MCF 10A (cell line): ENCODE data around the gene SH3YL1. TPM values are rescaled to one million over a fixed set of nuclear protein-coding genes. Genes with fewer than 3 reads are reported as not detected.

Source experiments
- BruUV-seq: library from RNA; stranded (reverse); fragments of 400-500 nt; replicated peaks from 2 replicates; lab custom pipeline; 2021; lab: Mats Ljungman, UMichigan
- CTCF ChIA-PET: fragments of 300-600 bp; sonication (Branson Sonifier 250); formaldehyde crosslinking; extraction: SDS; loops from one replicate; lab custom pipeline; 2021; ENCODE audit warnings: antibody characterized with exemption, inconsistent platforms; lab: Yijun Ruan, JAX
- POLR2A ChIA-PET: fragments of 300-600, 350-650 bp; sonication (Branson Sonifier 250); formaldehyde crosslinking; extraction: SDS; loops from one replicate; lab custom pipeline; 2020; ENCODE audit warnings: antibody characterized with exemption, inconsistent platforms; lab: Yijun Ruan, JAX
- DNase-seq: peaks from one replicate; pipeline ENCODE4 v3.0.0-alpha.2; 2018; ENCODE audit not compliant: unreplicated experiment
- H3K27ac Mint-ChIP-seq: one replicate; pipeline ENCODE4 v1.8.0; 2022; ENCODE audit warnings: mild to moderate bottlenecking, low read depth, mixed read lengths; ENCODE audit not compliant: unreplicated experiment
- H3K27me3 Mint-ChIP-seq: one replicate; pipeline ENCODE4 v1.8.0; 2022; ENCODE audit warnings: mixed read lengths; ENCODE audit not compliant: insufficient read depth, unreplicated experiment
- H3K36me3 Mint-ChIP-seq: one replicate; pipeline ENCODE4 v1.8.0; 2022; ENCODE audit warnings: mild to moderate bottlenecking, moderate library complexity, mixed read lengths; ENCODE audit not compliant: insufficient read depth, unreplicated experiment
- H3K4me1 Mint-ChIP-seq: one replicate; pipeline ENCODE4 v1.8.0; 2022; ENCODE audit warnings: mixed read lengths; ENCODE audit not compliant: insufficient read depth, unreplicated experiment
- H3K4me3 Mint-ChIP-seq: one replicate; pipeline ENCODE4 v1.8.0; 2022; ENCODE audit warnings: mild to moderate bottlenecking, moderate library complexity, mixed read lengths; ENCODE audit not compliant: unreplicated experiment
- H3K9me3 Mint-ChIP-seq: one replicate; pipeline ENCODE4 v1.8.0; 2022; ENCODE audit warnings: mixed read lengths; ENCODE audit not compliant: unreplicated experiment
- CTCF ChIP-seq: fragments of 200-600 bp; IDR thresholded peaks from one replicate; pipeline ENCODE4 v1.8.0; 2022; ENCODE audit warnings: antibody characterized with exemption, mild to moderate bottlenecking; ENCODE audit not compliant: unreplicated experiment
- intact Hi-C: fragments of 100-400 bp; cut with micrococcal nuclease; formaldehyde crosslinking; loops from 2 replicates; pipeline ENCODE4 v1.14.1; 2022
- total RNA-seq: library from RNA; stranded (reverse); gene quantifications from 2 replicates; pipeline ENCODE4 v1.2.3, GENCODE V29; 2022

SH3YL1 gene
- total RNA-seq, 1 experiment from 2014 or later: 47.4 TPM

GRCh38 chr2:287911-288757 is 24.3 kb upstream of the SH3YL1 start, which contains the start of gene ALKAL2:
ALKAL2 (minus strand) TSS chr2:288091; CDS start chr2:287835, 256 bp downstream.
- H3K9me3 Mint-ChIP-seq: no peaks in the 10 kb centered on the region
- ChIA-PET POLR2A (no interaction called here), CTCF (interaction anchor here (0.6 kb wide), 1 partner anchor 85 kb away, joined by 3 read pairs; no protein-coding TSS in a partner anchor)
- intact Hi-C loops: no loop called here
- H3K36me3 Mint-ChIP-seq: no peaks in the 10 kb centered on the region
- no peak within 1 kb of the TSS for H3K4me3 Mint-ChIP-seq
- no peaks in the 10 kb centered on the region for H3K27me3 Mint-ChIP-seq
- DNase-seq: no peak
- no TSS peak for BruUV-seq
- TF ChIP-seq CTCF: no peak
- peaks cover 12% of the 10 kb centered on the region for H3K4me1 Mint-ChIP-seq
- H3K27ac Mint-ChIP-seq: no peak within 1 kb of the TSS

- peaks cover 12% of the 10 kb centered on the region for H3K4me1 Mint-ChIP-seq
- TF ChIP-seq CTCF: no peak
- H3K9me3 Mint-ChIP-seq: no peaks in the 10 kb centered on the region
- CTCF ChIA-PET: interaction anchor here (0.6 to 0.7 kb wide), 3 partner anchors 40 to 86 kb away, joined by 3 to 5 read pairs (median 3); no protein-coding TSS in a partner anchor
- intact Hi-C loops: no loop called here
- no peak for DNase-seq
- no peaks in the 10 kb centered on the region for H3K36me3 Mint-ChIP-seq
- H3K27me3 Mint-ChIP-seq: no peaks in the 10 kb centered on the region
- no peak overlapping the region for H3K27ac Mint-ChIP-seq
- BruUV-seq: no TSS peak
- POLR2A ChIA-PET: interaction anchor here (1.0 kb wide), 1 partner anchor 14 kb away, joined by 3 read pairs; no protein-coding TSS in a partner anchor
- H3K4me3 Mint-ChIP-seq: no peak overlapping the region
Measured at GRCh38 chr2:287471-287885, 23.6 kb upstream of the SH3YL1 start.

GRCh38 chr2:286774-287392 is 23.1 kb upstream of the SH3YL1 start:
- POLR2A ChIA-PET: interaction anchor here (1.0 kb wide), 1 partner anchor 14 kb away, joined by 3 read pairs; no protein-coding TSS in a partner anchor
- H3K4me3 Mint-ChIP-seq: no peak overlapping the region
- H3K4me1 Mint-ChIP-seq: peaks cover 12% of the 10 kb centered on the region
- CTCF ChIA-PET: interaction anchor here (0.6 to 0.7 kb wide), 3 partner anchors 17 to 55 kb away, joined by 3 to 5 read pairs (median 3); no protein-coding TSS in a partner anchor
- H3K36me3 Mint-ChIP-seq: peaks cover 6% of the 10 kb centered on the region
- H3K9me3 Mint-ChIP-seq: no peaks in the 10 kb centered on the region
- intact Hi-C loops: no loop called here
- H3K27me3 Mint-ChIP-seq: no peaks in the 10 kb centered on the region
- no TSS peak for BruUV-seq
- no peak overlapping the region for H3K27ac Mint-ChIP-seq
- no peak for DNase-seq
- no peak for TF ChIP-seq CTCF

- ChIA-PET POLR2A (interaction anchor here (0.6 to 1.3 kb wide), 2 partner anchors 11 to 1267 kb away, joined by 3 to 4 read pairs; no protein-coding TSS in a partner anchor), CTCF (interaction anchor here (0.6 to 1.1 kb wide), 5 partner anchors 14 to 249 kb away, joined by 3 to 4 read pairs (median 3); no protein-coding TSS in a partner anchor)
- no peak overlapping the region for H3K4me3 Mint-ChIP-seq
- intact Hi-C loops: no loop called here
- H3K9me3 Mint-ChIP-seq: no peaks in the 10 kb centered on the region
- H3K4me1 Mint-ChIP-seq: peaks cover 12% of the 10 kb centered on the region
- no TSS peak for BruUV-seq
- no peak for DNase-seq
- no peak for TF ChIP-seq CTCF
- no peaks in the 10 kb centered on the region for H3K27me3 Mint-ChIP-seq
- no peak overlapping the region for H3K27ac Mint-ChIP-seq
- H3K36me3 Mint-ChIP-seq: peaks cover 9% of the 10 kb centered on the region
Measured at GRCh38 chr2:286035-286434, 22.2 kb upstream of the SH3YL1 start.
